Measurements from ENCODE around the gene KRT39. TPM values are rescaled to one million over a fixed set of nuclear protein-coding genes. Genes with fewer than 3 reads are reported as not detected.

The KRT39 gene
- polyA plus RNA-seq, 1 donor (not counting 4 experiments of a cell fraction or from before 2014, with no cell fraction given) = not detected

DNA sequence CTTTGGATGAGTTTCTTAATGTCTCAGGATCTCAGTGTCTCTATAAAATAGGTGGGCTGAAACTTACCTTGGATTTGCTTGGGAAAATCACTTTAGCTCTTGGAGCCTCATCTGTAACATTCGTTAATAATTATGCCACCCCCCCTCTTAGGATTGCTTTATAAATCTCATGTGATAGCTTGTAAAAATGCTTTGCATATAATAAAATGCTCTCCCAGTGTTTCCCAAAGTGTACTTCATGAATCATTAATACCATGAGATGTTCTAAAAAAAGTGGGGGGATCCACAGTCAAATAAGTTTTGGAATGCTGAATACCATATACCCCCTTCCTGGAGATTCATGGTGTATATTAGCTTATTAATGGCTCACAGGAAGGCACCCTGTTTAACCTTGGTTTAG lies 5.2 kb downstream of the KRT39 start:
- H3K9me3 ChIP-seq (ENCODE audit: control insufficient read depth, low read depth, low read length) = no peaks in the 10 kb centered on the region
- peaks cover 30% of the 10 kb centered on the region for H3K4me1 ChIP-seq (ENCODE audit: control insufficient read depth, extremely low read depth, insufficient read depth, low read length)
- no peak overlapping the region for H3K9ac ChIP-seq (ENCODE audit: control insufficient read depth, extremely low read depth, insufficient read depth, low read length)
- H3K36me3 ChIP-seq (ENCODE audit: control insufficient read depth in 2 of 2, extremely low read depth in 1 of 2, insufficient read depth in 2 of 2, low read length in 2 of 2) = no peaks in the 10 kb centered on the region
- H3K9me1 ChIP-seq (ENCODE audit: control insufficient read depth, extremely low read depth, insufficient read depth, low read length) = no peaks in the 10 kb centered on the region
- no peaks in the 10 kb centered on the region for H3K79me2 ChIP-seq (ENCODE audit: control insufficient read depth, insufficient read depth, low read length)
- no peak overlapping the region for H3K4me3 ChIP-seq (ENCODE audit: control insufficient read depth in 2 of 3, extremely low read depth in 1 of 3, insufficient read depth in 2 of 3, low read depth in 1 of 3, low read length in 3 of 3)
- H4K20me1 ChIP-seq (ENCODE audit: control insufficient read depth, extremely low read depth, insufficient read depth, low read length) = no peaks in the 10 kb centered on the region
- no peaks in the 10 kb centered on the region for H3K27me3 ChIP-seq (ENCODE audit: control insufficient read depth, extremely low read depth, insufficient read depth, low read length)
- TF ChIP-seq EZH2 (IDR thresholded peaks at IDR 0.05; ENCODE audit: low read length) = no peak
- TF ChIP-seq CTCF (optimal IDR thresholded peaks at IDR 0.05 in 1 of 3, IDR thresholded peaks at IDR 0.05 in 1 of 3, conservative IDR thresholded peaks at IDR 0.05 in 1 of 3; ENCODE audit: extremely low read depth in 1 of 3, insufficient read depth in 2 of 3, low read length in 3 of 3) = no peak
- no peak overlapping the region for H3K4me2 ChIP-seq (ENCODE audit: control insufficient read depth, extremely low read depth, insufficient read depth, low read depth, low read length)
- dilution Hi-C loops (cut with MboI; ENCODE audit: extremely low pct_ligation_motif_present, low sequenced_read_pairs) = no loop called here
- FAIRE-seq (no peak), DNase-seq (ENCODE audit: low read depth, low spot score) (no peak)
- H2AFZ ChIP-seq (ENCODE audit: control insufficient read depth, low read length) = no peak overlapping the region
- no peak overlapping the region for H3K27ac ChIP-seq (ENCODE audit: control insufficient read depth, insufficient read depth, low read length)

- no peak for FAIRE-seq
- no peaks in the 10 kb centered on the region for H3K9me1 ChIP-seq (ENCODE audit: control insufficient read depth, extremely low read depth, insufficient read depth, low read length)
- no peaks in the 10 kb centered on the region for H3K79me2 ChIP-seq (ENCODE audit: control insufficient read depth, insufficient read depth, low read length)
- no peaks in the 10 kb centered on the region for H4K20me1 ChIP-seq (ENCODE audit: control insufficient read depth, extremely low read depth, insufficient read depth, low read length)
- H3K36me3 ChIP-seq (ENCODE audit: control insufficient read depth in 2 of 2, extremely low read depth in 1 of 2, insufficient read depth in 2 of 2, low read length in 2 of 2) = no peaks in the 10 kb centered on the region
- no peak for TF ChIP-seq EZH2 (IDR thresholded peaks at IDR 0.05; ENCODE audit: low read length)
- no peak for TF ChIP-seq CTCF (optimal IDR thresholded peaks at IDR 0.05 in 1 of 3, IDR thresholded peaks at IDR 0.05 in 1 of 3, conservative IDR thresholded peaks at IDR 0.05 in 1 of 3; ENCODE audit: extremely low read depth in 1 of 3, insufficient read depth in 2 of 3, low read length in 3 of 3)
- H3K9me3 ChIP-seq (ENCODE audit: control insufficient read depth, low read depth, low read length) = no peaks in the 10 kb centered on the region
- no peak overlapping the region for H3K4me2 ChIP-seq (ENCODE audit: control insufficient read depth, extremely low read depth, insufficient read depth, low read depth, low read length)
- no peak overlapping the region for H3K9ac ChIP-seq (ENCODE audit: control insufficient read depth, extremely low read depth, insufficient read depth, low read length)
- H2AFZ ChIP-seq (ENCODE audit: control insufficient read depth, low read length) = no peak overlapping the region
- H3K4me3 ChIP-seq (ENCODE audit: control insufficient read depth in 2 of 3, extremely low read depth in 1 of 3, insufficient read depth in 2 of 3, low read depth in 1 of 3, low read length in 3 of 3) = no peak overlapping the region
- DNase-seq (ENCODE audit: low read depth, low spot score) = no peak
- no peaks in the 10 kb centered on the region for H3K27me3 ChIP-seq (ENCODE audit: control insufficient read depth, extremely low read depth, insufficient read depth, low read length)
- H3K4me1 ChIP-seq (ENCODE audit: control insufficient read depth, extremely low read depth, insufficient read depth, low read length) = peaks cover 38% of the 10 kb centered on the region
- no peak overlapping the region for H3K27ac ChIP-seq (ENCODE audit: control insufficient read depth, insufficient read depth, low read length)
- dilution Hi-C loops (cut with MboI; ENCODE audit: extremely low pct_ligation_motif_present, low sequenced_read_pairs) = no loop called here
These were observed 6.6 kb downstream of the KRT39 start for GRCh38 chr17:40960144-40960543.
